GM19328 (cell line): ENCODE data around the gene ZBTB7B.

Source experiments
- ATAC-seq: cut with Tn5 transposase; IDR thresholded peaks from one replicate; pipeline ENCODE4 v1.9.1; 2021; ENCODE audit warnings: mild to moderate bottlenecking, moderate library complexity; ENCODE audit not compliant: unreplicated experiment

Gene ZBTB7B

DNA sequence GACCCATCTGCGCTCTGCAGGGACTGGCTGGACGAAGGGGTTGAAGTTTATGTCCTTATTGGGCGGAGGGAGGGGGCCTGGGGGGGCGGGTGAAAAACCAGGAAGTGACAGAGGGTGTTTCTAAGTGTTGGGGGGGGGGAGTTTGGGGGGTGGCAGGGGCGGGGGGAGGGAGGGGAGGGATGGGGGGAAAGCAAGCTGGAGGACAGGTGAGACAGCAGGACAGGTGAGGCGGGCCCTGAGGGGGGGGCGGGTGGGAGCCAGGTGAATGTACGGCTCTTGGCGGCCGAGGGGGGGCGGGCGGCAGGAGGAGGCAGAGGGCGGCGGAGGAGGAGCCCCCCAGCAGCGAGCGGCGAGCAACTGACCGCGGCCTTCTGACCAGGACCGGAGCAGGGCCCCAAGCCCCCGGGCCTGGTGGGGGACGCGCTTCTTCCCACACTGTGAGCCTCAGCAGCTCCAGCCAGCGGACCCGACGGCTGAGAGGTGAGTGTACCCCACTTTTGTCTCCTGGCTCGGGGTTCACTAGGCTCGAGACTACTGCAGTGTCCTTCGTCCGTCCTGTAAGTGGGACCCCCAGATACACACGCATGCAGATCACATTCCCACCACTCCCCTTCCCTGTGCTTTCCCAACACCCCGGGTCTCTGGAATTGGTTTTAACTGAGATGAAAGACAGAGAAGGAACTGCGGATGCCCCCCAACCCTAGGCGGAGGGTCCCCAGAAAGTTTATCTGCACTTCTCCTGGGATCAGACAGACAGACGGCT is at the start of gene ZBTB7B:
Gene ZBTB7B (plus strand): TSS at position 339 of the 763 bp plus-strand sequence. CDS start 11,859 bp downstream, outside the sequence.
- peak; percentile 4 for ATAC-seq

DNA sequence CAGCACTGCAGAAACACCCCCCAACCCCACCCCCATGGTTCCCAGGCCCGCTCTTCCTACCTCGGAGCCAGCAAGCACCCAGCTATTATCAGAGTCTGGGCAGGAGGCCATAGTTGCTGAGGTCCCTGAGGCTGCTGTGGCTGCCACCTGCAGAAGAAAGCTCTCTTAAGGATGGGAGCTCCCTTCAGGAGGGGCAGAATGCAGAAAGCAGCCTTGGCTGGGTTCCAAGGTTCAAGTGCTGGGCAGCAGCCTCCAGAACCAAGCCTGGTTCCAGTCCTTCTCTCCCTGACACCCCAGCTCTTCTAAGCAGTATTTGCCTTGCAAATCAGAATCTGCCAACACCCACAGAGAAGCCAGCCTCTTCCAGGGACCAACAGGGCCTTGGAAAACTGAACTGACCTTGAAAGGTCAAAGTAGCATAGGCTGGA is 49.0 kb upstream of the ZBTB7B start:
- no peak for ATAC-seq

DNA sequence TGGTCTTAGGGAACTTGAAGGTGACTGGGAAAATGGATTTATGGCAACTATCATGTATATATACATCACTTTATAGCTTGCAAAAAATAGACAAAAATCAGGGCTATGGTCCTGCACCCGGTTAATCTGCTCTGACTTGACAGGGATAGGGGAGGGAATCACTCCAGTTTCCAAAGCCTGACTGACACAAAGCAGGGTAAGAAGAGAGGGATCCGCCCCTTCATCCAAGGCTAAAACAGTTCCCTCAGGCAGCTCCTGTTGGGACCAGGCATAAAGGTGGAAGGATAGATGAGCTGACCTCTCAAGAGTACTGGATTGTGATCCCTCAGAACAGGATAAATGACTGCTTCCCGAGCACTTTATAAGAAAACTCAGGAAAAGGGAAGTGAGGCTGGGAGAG is 48.1 kb upstream of the ZBTB7B start:
- no peak for ATAC-seq

DNA sequence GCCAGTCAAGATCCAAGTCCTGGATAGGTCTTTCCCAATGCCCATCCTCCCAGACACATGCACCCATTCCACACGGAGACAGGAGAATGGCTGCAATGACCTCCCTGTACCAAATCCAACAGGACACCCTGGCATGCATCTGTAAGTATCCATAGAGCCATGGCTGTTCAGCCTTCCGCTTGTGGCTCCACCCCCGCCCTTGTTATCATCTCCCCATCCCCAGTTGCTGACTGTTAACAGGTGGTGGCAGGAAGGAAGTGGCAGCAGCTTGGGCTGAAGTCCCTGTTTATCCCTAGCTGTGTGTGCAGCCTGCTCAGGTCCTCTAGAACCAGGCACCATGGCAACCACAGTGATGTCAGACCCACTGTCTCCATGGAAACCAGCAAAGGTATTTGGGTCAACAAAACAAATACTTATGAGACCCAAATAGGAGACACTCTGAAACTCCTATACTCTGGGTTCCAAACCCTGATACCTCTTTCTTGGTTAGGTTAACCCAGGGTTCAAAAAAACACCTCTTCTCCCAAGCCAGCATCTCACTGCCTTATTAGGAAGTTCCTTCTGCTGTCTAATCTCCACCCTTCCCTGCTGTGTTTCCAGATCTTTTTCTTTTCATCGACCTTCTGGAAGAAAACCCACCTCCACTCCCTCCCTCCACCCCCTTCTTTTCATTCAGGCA is 47.4 kb upstream of the ZBTB7B start:
- no peak for ATAC-seq

GRCh38 chr1:154955718-154956543 is 46.7 kb upstream of the ZBTB7B start, which contains the start of gene PBXIP1:
Gene PBXIP1, minus strand, starts transcription at chr1:154956099. Its CDS starts 2,378 bp downstream, at chr1:154953721.
- ATAC-seq, result no peak

- no peak for ATAC-seq
These were observed 46.1 kb upstream of the ZBTB7B start for GRCh38 chr1:154956544-154956941.

GRCh38 chr1:154957091-154957657 is 45.4 kb upstream of the ZBTB7B start:
- no peak for ATAC-seq

DNA sequence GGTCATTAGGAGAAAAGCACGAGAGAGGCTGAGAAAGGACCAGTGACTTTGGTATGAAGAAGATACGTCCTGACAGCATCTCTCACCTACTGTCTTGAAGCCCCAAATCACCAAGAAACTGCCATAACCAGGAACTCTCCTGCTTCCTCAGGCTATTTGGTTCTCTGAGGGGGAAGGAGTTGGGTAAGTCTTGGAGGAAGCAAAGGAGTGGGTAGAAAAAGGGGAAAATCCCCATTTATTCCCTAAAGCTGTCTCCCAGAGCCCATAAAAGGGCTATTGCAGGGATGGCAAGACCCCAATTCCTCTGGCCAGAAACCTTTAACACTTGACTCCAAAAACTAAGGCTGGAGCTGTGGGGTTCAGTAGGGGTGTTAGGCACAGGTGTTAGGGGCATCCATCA is 44.6 kb upstream of the ZBTB7B start:
- no peak for ATAC-seq

DNA sequence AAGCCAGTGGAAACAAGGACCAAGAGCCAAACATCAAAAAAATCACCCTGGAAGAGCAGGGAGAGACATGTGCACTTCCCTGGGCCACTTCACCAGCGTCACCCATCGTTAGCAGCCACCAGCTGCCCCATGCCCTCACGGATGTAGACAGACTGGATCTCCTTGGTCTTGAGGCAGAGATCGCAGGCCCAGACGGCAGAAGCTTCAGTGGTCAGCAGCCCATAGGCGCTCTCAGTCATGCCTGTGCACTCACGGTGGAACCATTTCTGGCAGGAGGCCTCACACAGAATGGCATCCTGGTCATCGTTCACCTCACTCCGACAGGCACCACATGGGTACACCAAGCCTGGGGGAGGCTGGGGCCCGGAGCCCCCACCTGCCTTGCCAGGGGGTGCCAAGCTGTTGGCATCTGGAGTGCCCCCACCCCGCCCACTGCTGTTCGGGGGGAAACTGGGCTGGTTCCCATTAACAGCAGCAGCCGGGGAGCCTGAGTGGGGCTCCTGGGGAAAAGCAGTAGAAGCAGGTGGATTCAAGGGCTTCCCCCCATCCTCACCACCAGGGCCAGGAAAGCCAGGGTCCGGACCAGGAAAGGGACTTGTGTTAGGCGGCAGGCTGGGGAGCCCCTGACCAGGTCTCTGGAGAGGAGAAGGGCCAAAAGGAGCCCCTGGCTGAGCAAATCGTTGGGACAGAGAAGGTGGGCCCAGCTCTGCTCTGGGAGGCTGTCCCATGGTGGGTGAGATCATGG is 43.7 kb upstream of the ZBTB7B start:
- ATAC-seq, result no peak

- ATAC-seq, result no peak
These were observed 43.2 kb upstream of the ZBTB7B start for GRCh38 chr1:154959426-154959780.

GRCh38 chr1:154960446-154961136 is 42.0 kb upstream of the ZBTB7B start:
- no peak for ATAC-seq

GRCh38 chr1:154961207-154962155 is 41.1 kb upstream of the ZBTB7B start, which contains the start of gene PYGO2:
Gene PYGO2, minus strand, starts transcription at chr1:154961782. Its CDS starts 206 bp downstream, at chr1:154961576.
- peak; percentile 70 for ATAC-seq

DNA sequence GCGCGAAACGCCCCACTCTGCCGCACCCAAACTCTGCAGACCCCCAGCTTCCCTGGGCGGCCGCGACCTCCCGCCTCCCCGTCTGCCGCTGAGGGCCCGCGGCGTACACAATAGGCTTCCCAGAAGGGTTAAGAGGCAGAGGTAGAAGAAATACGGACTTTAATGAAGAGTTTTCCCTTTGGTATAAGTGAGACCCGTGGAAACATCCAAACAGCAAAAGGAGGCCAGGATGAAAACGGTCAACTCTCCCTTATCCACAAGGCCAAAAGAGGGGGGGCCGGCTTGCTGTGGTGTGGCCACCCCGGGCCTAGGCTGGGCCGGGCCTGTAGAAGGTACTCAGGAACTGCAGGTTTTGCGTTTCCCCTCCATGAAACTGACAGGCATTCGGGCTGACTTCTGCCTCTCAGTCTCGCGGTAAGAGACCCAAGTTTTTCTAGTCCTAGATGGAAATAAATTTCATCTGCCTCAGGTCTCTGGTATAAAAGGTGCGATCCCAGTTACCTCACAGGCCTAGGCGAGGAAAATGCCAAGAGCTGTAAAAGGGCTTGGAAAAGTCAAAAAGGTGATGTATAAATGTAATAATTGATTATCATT is 40.3 kb upstream of the ZBTB7B start:
- no peak for ATAC-seq

- no peak for ATAC-seq
These were observed 39.7 kb upstream of the ZBTB7B start for GRCh38 chr1:154962795-154963330.

DNA sequence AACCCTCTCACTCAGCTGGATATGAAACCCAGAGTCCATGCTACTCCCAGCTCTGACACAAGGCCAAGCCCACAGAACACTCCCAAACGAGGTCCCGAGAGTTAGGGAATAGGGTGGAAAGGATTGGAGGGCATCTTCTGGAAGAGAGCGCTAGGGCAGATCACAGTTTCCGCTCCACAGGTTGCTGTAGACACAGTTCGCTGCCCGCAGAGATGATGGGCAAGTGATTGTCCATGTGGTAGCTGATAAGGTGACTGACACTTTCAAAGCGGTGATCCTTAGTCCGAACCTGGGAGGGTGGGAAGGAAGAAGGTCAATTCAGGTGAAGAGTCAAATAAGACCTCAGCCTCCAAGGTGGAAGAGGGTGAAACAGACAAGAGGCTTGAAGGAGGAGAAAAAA is 39.0 kb upstream of the ZBTB7B start:
- no peak for ATAC-seq

DNA sequence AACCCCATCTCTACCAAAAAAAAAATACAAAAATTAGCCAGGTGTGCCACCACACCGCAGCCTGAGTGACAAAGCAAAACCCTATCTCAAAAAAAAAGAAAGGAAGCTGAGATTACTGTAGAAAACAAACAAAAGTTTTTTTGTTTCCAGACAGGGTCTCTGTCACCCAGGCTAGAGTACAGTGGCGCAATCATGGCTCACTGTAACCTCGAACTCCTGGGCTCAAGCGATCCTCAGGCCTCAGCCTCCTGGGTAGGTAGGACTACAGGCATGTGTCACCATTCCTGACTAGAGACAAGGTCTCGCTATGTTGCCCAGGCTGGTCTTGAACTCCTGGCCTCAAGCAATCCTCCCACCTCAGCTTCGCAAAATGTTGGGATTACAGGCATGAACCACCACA is 38.2 kb upstream of the ZBTB7B start:
- no peak for ATAC-seq

GRCh38 chr1:154966111-154966510 is 36.5 kb upstream of the ZBTB7B start:
- ATAC-seq, result no peak
